Esophagus muscularis mucosa (tissue), 4 donors: ENCODE measurements around the gene LRIG2. TPM values are rescaled to one million over a fixed set of nuclear protein-coding genes. Genes with fewer than 3 reads are reported as not detected.

Experiments used
- DNase-seq: peaks from one replicate; pipeline ENCODE4 v3.0.0-alpha.2; 2017; ENCODE audit errors: extremely low spot score
- H3K27ac ChIP-seq, 4 donors: fragments of 200-600 bp; sonication (generic); replicated peaks in 1 of 4; 1 replicate in 3 of 4; 2 replicates in 1 of 4; pipeline ENCODE4 v1.5.1; 2016 to 2019; ENCODE audit warnings: mild to moderate bottlenecking in 1 of 4
- H3K27me3 ChIP-seq, 4 donors: fragments of 200-600 bp; sonication (generic); one replicate each; pipeline versions ENCODE4 v1.5.1 to v1.6.0; 2016 to 2019
- H3K36me3 ChIP-seq, 4 donors: fragments of 200-600 bp; sonication (generic); one replicate each; pipeline ENCODE4 v1.5.1; 2016 to 2019
- H3K4me1 ChIP-seq, 4 donors: fragments of 200-600 bp; sonication (generic); one replicate each; pipeline ENCODE4 v1.5.1; 2016 to 2019
- H3K4me3 ChIP-seq, 4 donors: fragments of 200-600 bp; sonication (generic); 1 replicate in 2 of 4; 2 replicates in 2 of 4; pipeline ENCODE4 v1.5.1; 2016 to 2019; ENCODE audit warnings: mild to moderate bottlenecking in 4 of 4, moderate library complexity in 1 of 4
- H3K9me3 ChIP-seq, 4 donors: fragments of 200-600 bp; sonication (generic); 1 replicate in 3 of 4; 2 replicates in 1 of 4; pipeline ENCODE4 v1.5.1; 2016 to 2019
- CTCF ChIP-seq, 3 experiments: fragments of 200-600 bp in 2 of 3; fragments of 450-650 bp in 1 of 3; sonication (generic) in 2 of 3; IDR thresholded peaks; one replicate each; pipeline ENCODE4 v1.5.1; 2017 to 2019; ENCODE audit warnings: antibody characterized with exemption in 3 of 3, mild to moderate bottlenecking in 2 of 3, moderate library complexity in 1 of 3
- EP300 ChIP-seq: sonication (generic); formaldehyde crosslinking; IDR thresholded peaks from one replicate; pipeline ENCODE4 v1.6.1; 2017; ENCODE audit warnings: antibody characterized with exemption
- POLR2A ChIP-seq: fragments of 450-650 bp; IDR thresholded peaks from one replicate; pipeline ENCODE4 v1.6.1; 2017; ENCODE audit warnings: antibody characterized with exemption, moderate library complexity, mild to moderate bottlenecking, low read depth
- POLR2AphosphoS5 ChIP-seq, 2 donors: sonication (generic); formaldehyde crosslinking; IDR thresholded peaks; one replicate each; pipeline ENCODE4 v1.6.1; 2017; ENCODE audit warnings: antibody characterized with exemption in 2 of 2
- WGBS: methylation state at CpG from one replicate; pipeline ENCODE4 v1.1.5; 2018; 5-methylcytosine and 5-hydroxymethylcytosine counted together
- intact Hi-C: fragments of 100-400 bp; cut with DNase I; formaldehyde crosslinking; loops from one replicate; pipeline ENCODE4 v1.15.1; 2023
- total RNA-seq, 4 donors: library from RNA; depleted of rRNA; stranded (reverse); fragments of >200 nt; gene quantifications; one replicate each; pipeline versions ENCODE4 v1.1.0 to v1.2.1, GENCODE V29; 2016

LRIG2 gene
- total RNA-seq, 4 donors from 2014 or later = 8.9 to 13.9 (median 11.3) TPM

GRCh38 chr1:113125517-113125916 is 52.5 kb downstream of the LRIG2 start:
- Histone ChIP-seq H3K4me1 (peaks cover 6 to 18% (median 14%) of the 10 kb centered on the region in 4 donors), H3K27ac (no peak overlapping the region), H3K4me3 (no peak overlapping the region), H3K27me3 (no peaks in the 10 kb centered on the region), H3K36me3 (peaks cover 23 to 77% (median 61%) of the 10 kb centered on the region in 4 donors), H3K9me3 (no peaks in the 10 kb centered on the region)
- TF ChIP-seq EP300 = no peak
- no peak for TF ChIP-seq POLR2A
- no peak for TF ChIP-seq POLR2AphosphoS5 (IDR thresholded peaks at IDR 0.05)
- no peak for TF ChIP-seq CTCF (IDR thresholded peaks at IDR 0.05)
- WGBS = 85% methylated on average over 3 of the region's 3 CpGs
- intact Hi-C loops = no loop called here
- no peak for DNase-seq

GRCh38 chr1:113126207-113126606 is 53.2 kb downstream of the LRIG2 start:
- no peaks in the 10 kb centered on the region for H3K9me3 ChIP-seq
- peaks cover 6 to 18% (median 14%) of the 10 kb centered on the region in 4 donors for H3K4me1 ChIP-seq
- no peaks in the 10 kb centered on the region for H3K27me3 ChIP-seq
- H3K27ac ChIP-seq = no peak overlapping the region
- peaks cover 16 to 70% (median 54%) of the 10 kb centered on the region in 4 donors for H3K36me3 ChIP-seq
- no peak overlapping the region for H3K4me3 ChIP-seq
- DNase-seq = no peak
- TF ChIP-seq EP300 = no peak
- no peak for TF ChIP-seq POLR2AphosphoS5 (IDR thresholded peaks at IDR 0.05)
- TF ChIP-seq POLR2A = no peak
- TF ChIP-seq CTCF (IDR thresholded peaks at IDR 0.05) = no peak
- intact Hi-C loops = no loop called here
- WGBS = 92% methylated on average over 2 of the region's 2 CpGs

- no peak for TF ChIP-seq POLR2AphosphoS5 (IDR thresholded peaks at IDR 0.05)
- TF ChIP-seq POLR2A = no peak
- TF ChIP-seq EP300 = no peak
- TF ChIP-seq CTCF (IDR thresholded peaks at IDR 0.05) = no peak
- no peak overlapping the region for H3K4me3 ChIP-seq
- intact Hi-C loops = no loop called here
- DNase-seq = no peak
- H3K27ac ChIP-seq = no peak overlapping the region
- WGBS = 87% methylated on average over 2 of the region's 2 CpGs
- no peaks in the 10 kb centered on the region for H3K27me3 ChIP-seq
- H3K9me3 ChIP-seq = no peaks in the 10 kb centered on the region
- peaks cover 8 to 52% (median 39%) of the 10 kb centered on the region in 4 donors for H3K36me3 ChIP-seq
- peaks cover 6 to 18% (median 14%) of the 10 kb centered on the region in 4 donors for H3K4me1 ChIP-seq
These were observed 55.1 kb downstream of the LRIG2 start for GRCh38 chr1:113128116-113128515.

GRCh38 chr1:113129529-113130185 is 56.7 kb downstream of the LRIG2 start:
- WGBS = 94% methylated on average over 6 of the region's 6 CpGs
- Histone ChIP-seq H3K27me3 (no peaks in the 10 kb centered on the region), H3K4me3 (no peak overlapping the region), H3K27ac (no peak overlapping the region), H3K4me1 (peaks cover 0 to 7% (median 2%) of the 10 kb centered on the region in 4 donors), H3K9me3 (no peaks in the 10 kb centered on the region), H3K36me3 (peaks cover 0 to 38% (median 27%) of the 10 kb centered on the region in 4 donors)
- intact Hi-C loops = no loop called here
- DNase-seq = no peak
- TF ChIP-seq CTCF (IDR thresholded peaks at IDR 0.05) (no peak), EP300 (no peak), POLR2AphosphoS5 (IDR thresholded peaks at IDR 0.05) (no peak), POLR2A (no peak)

- H3K27me3 ChIP-seq = no peaks in the 10 kb centered on the region
- H3K4me1 ChIP-seq = peaks cover 0 to 14% (median 9%) of the 10 kb centered on the region in 4 donors
- no peaks in the 10 kb centered on the region for H3K9me3 ChIP-seq
- H3K27ac ChIP-seq = no peak overlapping the region
- no peak overlapping the region for H3K4me3 ChIP-seq
- TF ChIP-seq POLR2AphosphoS5 (IDR thresholded peaks at IDR 0.05) = no peak
- TF ChIP-seq EP300 = no peak
- TF ChIP-seq POLR2A = no peak
- TF ChIP-seq CTCF (IDR thresholded peaks at IDR 0.05) = no peak
- DNase-seq = no peak
- WGBS = 88% methylated on average over 4 of the region's 4 CpGs
- H3K36me3 ChIP-seq = peaks cover 0 to 8% (median 4%) of the 10 kb centered on the region in 4 donors
- intact Hi-C loops = no loop called here
These were observed 60.0 kb downstream of the LRIG2 start for GRCh38 chr1:113133038-113133437.
